HG03095 (cell line): ENCODE data around the gene NOX1.
"Not testable (repeated sequence)": the region's sequence is repeated elsewhere in the genome, so short reads cannot be mapped to it uniquely, and the experiment has no call there.

Source experiments
- ATAC-seq: cut with Tn5 transposase; IDR thresholded peaks from one replicate; pipeline ENCODE4 v1.9.1; 2021; ENCODE audit warnings: moderate library complexity; ENCODE audit not compliant: unreplicated experiment

Gene NOX1

DNA sequence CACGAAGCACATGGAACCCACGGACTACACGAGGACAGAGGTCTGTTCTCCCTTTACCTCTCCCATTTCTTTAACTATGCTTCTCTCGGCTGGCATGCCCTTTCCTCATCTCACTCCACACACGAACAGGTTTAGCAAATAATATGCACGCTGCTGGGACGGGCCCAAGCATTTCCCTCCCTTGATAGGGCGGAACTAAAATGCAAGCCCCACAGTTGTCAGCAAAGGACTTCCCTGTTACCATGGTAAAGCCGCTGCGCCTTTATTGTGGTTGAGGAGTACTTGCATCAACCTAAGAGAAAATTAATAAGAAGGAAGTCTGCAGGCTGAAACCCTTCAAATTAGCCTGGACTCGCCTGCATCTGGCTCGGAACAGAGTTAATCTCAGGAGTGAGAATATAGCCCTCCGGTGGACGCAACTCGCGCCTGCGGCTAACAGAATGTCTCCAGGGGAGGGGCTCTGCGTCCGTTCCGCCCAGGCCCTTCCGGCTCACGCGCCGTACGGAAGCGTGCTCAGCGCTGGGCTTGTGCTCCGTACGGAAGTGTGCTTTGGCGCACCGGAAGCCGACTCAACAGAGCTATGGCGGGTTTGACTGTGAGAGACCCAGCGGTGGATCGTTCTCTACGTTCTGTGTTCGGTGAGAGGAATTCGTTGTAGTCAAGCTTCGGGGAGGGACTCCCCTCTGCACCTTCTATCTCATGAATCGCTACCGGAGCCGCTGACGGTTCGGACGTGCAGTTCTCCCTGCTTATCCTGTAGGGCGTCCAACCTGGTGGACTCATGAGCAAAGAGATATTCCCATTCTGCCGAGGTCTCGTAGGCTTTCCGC lies 54.1 kb downstream of the NOX1 start, which contains the start of gene CSTF2:
CSTF2 (plus strand) TSS at position 555 of the 830 bp plus-strand sequence; CDS start at position 581, 26 bp downstream.
- peak; percentile 99 for ATAC-seq

DNA sequence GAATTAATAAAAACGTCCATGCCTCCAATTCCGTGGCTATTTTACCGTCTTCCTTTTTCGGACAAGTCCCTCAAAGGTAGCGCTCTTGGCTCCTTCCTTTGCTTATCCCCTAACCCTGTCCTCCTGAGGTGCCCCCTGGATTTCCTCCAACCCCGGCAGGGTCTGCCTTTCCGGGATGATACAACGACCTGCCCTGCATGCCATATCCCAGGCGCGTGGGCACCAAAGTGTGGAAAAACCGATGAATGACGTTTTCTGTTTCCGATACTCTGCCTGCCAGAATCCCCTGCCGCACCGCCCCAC lies 54.7 kb downstream of the NOX1 start:
- ATAC-seq = no peak

DNA sequence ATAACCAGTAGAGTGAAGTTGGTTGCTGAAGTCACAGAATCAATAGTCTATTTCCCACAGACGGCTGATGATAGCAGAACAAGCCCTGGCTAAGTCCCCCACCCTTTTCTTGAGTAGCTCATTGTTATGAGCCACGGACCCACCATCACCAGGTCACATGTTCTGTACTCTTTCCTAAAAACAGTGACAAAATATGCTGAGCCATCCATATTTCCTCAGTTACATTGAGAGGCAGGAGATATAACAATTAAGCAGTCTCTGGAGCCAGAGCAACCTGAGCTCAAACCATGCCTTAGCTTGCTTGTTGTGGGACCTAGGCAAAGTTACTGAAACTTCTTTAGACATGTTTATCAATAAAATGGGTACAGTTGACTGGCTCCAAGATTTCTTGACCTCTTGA lies 56.8 kb downstream of the NOX1 start:
- ATAC-seq = no peak

DNA sequence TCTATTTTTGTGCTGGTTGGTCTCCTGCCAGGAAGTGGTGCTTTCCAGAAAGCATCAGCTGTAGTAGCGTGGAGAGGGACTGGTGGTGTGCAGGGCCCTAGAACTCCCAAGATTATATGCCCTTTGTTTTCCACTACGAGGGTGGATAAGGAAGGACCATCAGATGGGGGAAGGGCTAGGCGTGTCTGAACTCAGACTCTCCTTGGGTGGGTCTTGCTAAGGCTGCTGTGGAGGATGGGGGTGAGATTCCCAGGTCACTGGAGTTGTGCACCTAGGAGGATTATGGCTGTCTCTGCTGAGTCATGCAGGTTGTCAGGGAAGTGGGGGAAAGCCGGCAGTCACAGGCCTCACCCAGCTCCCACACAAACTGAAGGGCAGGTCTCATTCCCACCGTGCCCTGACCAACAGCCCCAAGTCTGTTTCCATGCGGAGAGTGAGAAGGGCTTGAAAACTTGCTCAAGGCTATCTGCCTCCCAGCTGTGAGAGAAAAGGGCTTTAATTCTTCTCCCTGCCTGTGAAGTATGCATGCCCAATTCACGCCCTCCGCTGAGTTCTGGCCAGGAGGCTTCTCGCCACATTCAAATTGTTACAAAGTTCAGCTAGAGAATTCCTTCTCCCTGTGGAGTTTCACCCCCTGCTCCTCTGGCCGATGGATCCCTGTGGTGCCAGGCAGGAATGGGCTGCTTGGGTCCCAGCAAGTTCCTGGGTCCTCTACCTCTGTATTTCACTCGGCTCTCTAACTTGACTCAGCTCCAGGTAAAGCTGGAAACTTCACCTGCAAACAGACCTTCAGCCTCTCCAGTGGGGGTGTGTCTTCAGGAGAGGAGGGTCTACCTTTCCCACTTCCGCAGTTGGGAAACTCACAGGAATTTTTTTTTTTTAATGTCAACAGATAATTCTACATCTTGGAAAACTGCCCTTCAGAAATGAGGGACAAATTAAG lies 61.7 kb downstream of the NOX1 start:
- no peak for ATAC-seq

DNA sequence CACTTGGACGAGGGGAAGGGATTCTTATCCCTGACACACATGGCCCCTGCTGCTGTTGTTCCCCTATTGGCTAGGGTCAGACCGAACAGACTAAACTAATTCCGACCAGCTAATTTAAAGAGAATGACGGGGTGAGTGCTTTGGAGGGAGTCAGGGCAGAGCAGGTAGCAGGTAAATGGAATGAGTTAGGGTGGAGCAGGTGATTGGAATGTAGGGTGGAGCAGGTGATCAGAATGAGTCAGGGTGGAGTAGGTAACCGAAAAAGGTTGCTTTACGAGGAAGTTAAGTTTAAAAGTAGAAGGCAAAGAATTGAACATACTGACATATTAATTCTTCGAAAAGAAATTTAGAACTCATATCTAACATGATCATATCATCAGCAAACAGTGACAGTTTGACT lies 65.9 kb downstream of the NOX1 start:
- ATAC-seq = not testable (repeated sequence)

DNA sequence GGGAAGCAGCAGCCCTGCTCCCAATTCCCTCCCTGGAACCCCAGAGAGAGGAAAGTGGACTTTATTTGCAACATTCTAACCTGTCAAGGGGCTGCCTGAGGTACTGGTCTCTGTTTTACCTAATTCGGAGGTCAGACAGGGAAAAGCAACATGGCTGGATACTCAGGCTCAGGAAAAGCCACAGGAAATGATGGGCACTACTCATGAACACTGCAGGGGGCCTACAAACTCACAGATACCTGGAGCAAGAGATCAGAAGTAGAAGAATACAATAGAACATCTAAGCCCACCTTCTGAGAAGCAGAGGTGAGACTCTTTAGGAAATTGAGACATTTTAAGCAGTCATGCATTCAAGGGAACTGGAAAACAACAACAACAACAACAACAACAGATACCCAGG lies 69.4 kb downstream of the NOX1 start:
- ATAC-seq = no peak

DNA sequence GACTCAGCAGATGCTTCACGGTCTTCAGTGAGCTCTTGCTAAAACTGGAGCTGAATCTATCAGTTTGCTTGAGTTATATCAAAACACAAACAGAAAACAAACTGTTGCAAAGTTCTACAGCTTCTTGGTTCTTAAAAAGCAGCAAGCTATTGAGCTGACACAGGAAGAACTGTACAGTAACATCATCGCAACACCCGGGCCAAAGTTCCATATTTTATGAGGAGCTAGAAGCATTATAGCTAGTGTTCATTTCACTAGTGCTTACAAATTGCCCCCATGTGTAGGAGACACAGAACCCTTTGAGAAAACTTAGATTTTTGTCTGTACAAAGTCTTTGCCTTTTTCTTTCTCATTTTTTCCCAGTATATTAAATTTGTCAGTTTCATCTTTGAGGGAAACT lies 71.3 kb downstream of the NOX1 start:
- no peak for ATAC-seq

DNA sequence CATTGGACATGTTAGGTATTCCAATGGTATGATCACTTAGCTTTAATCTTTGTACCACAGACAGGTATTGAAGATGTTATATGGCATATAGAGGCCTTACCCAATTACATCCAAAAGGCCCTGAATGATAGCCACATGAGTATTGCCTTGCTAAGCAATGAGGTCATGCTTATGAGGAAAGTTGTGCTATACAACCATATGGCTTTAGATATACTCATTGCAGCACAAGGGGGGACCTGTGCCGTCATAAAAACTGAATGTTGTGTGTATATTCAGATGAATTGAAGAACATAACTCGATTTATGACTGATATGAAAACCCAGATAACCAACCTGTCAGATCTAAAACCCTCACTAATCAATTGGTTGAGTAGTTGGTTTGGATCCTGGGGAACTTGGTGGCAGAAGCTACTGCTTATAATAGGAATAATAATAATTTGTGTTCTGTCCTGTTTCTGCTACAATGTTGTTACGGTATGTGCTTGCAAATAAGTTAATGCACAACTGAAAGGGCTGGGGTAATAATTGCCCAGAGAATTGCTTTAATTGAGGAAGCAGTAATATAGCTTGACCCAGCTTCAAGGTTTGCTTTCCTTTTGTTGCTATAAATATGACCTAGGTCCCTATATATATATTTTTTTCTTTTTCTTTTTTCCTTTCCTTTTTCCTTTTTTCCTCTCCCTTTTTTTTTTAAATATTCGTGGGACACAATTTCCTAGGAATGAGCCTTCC lies 75.5 kb downstream of the NOX1 start:
- ATAC-seq = no peak

DNA sequence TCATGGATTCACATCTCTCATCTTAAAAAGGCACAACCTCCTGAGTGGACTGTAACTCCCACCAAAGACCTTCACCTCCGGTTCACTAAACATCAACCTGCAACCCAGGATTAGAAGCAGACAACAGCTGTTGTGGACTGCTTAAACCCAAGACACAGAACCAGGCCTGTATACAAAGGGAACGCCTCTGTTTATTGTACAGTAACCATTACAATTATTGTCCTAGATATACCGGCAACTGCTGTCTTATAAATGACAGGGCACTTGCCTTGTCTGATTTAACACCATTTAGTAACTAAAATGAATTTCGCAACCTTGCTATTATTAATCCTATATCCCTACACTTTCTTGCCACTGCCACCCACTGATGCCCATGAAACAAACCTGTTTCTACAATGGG lies 76.8 kb downstream of the NOX1 start:
- no peak for ATAC-seq

DNA sequence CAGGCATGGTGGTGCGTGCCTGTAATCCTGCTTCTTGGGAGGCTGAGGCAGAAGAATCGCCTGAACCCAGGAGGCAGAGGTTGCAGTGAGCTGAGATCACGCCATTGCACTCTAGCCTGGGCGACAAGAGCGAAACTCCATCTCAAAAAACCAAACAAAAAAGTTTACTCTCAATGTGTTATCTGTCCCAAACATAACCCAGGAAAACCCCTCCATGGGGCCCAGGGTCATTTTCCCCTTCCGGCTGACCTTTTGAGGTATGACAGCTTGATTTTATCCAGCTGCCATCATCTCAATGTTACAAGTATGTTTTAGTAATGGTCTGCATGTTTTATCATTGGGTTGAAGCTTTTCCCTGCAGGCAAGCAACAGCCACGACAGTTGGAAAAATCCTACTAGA lies 77.8 kb downstream of the NOX1 start:
- not testable (repeated sequence) for ATAC-seq
